NCI-H524 (cell line): ENCODE results near the gene PRKD1.
"Not testable (repeated sequence)": the region's sequence is repeated elsewhere in the genome, so short reads cannot be mapped to it uniquely, and the experiment has no call there.

Experiments used
- DNase-seq, 2 experiments: peaks; one replicate each; lab custom pipeline; 2025; lab: John Stamatoyannopoulos, UW

Gene PRKD1

DNA sequence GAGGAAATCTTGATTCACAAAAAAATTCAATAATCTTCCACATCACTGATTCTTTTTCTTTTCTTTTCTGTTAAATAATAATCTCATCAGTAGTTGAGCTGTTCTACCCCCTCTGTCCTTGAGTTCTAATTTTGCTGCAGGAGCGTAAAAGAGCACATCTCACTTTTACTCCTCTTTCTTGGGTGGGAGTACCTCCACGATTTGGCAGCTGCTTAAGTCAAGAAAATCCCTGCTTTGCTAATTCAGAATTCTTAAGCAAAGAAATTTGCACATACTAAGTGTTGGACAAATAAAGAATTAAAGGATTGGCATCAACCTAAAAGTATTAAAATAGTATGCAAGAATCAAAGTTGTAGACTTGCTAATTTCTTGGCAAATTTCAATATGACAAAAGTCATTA lies 128.8 kb downstream of the PRKD1 start:
- DNase-seq: no peak

DNA sequence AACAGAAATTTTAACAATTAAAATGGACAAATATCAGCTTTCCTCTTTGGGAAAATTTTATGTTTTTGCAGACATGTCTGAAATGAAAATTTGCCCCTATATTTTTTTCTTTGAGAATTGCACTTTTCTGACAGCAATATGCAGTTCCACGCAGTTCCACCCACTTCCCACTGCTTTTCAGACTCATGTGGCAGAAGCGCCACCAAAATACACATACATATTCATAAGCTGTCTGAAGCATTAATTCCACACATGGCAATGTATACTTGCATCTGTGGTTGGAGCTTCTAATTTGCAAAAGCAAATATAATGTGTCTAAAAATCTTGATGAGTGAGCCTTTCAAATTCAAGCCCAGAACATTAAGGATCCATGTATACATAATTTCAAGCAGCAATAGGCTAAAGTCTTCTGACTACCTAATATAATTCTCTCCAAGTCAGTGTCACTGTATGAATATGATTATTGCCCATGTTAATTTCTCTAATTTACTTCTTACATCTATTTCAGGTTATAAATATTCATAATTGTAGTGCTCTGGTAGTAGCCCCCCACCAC lies 129.5 kb downstream of the PRKD1 start:
- DNase-seq: no peak

DNA sequence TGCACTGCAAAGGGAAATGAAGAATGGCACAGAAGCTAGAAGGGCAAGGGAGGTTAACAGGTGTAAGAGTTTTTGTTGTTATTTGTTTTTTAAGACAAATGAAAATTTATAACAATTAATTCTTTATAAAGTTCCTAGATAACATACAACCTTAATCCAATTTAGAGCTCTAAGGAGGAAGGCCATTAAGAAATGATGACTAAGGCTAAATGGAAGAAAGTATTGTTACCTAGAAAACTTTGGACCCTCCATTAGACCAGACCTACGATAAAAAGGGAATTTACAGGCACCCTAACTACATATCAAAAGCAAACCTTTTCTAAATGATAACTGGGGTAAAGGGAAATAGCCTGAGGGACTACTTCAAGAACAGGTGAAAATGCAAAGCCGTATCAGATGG lies 130.8 kb downstream of the PRKD1 start:
- DNase-seq: no peak

GRCh38 chr14:29789475-29789874 lies 138.2 kb downstream of the PRKD1 start:
- no peak for DNase-seq

DNA sequence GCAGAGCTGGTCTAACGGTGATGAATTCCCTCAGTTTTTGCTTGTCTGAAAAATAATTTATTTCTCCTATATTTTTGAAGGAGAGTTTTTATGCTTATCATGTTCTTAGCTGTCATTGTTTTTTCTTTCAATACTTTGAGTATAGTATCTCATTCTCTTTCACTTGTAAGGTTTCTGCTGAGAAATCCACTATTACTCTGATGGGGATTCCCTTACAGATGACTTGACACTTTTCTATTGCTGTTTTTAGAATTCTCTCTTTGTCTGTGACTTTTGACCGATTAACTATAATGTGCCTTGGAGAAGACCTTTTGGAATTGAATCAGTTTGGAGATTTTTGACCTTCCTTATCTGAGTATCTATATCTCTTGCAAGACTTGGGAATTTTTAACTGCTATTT lies 139.6 kb downstream of the PRKD1 start:
- no peak for DNase-seq

DNA sequence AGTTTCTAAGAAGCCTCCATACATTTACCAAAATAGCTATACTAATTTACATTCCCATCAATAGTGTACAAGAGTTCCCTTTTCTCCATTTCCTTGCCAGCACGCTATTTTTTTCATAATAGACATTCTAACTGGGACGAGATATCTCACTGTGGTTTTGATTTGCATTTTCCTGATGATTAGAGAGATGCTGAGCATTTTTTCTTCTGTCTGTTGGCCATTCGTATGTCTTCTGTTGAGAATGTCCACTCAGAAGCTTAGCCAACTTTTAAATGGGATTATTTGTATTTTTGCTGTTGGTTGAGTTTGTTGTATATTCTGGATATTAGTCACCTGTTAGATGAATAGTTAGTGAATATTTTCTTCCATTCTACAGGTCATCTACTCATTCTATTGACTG lies 144.1 kb downstream of the PRKD1 start:
- no peak for DNase-seq

DNA sequence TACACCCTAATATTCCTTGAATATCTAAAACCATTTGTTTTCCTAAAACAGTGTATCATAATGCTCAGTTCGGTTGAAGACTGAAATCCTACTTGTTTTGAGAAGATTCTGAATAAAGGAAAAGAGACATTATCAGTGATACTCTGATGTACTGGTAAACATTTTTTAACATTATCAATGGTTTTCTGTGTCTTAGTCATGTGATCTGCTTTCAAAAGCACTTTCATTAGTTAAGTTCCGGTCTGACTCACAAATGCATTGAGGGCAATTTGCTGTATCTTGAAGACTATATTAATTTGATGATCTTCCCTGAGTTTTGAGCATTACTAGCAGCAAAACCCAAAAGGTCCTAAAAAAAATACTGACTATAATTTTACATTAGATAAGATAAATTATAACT lies 145.6 kb downstream of the PRKD1 start:
- DNase-seq: no peak

DNA sequence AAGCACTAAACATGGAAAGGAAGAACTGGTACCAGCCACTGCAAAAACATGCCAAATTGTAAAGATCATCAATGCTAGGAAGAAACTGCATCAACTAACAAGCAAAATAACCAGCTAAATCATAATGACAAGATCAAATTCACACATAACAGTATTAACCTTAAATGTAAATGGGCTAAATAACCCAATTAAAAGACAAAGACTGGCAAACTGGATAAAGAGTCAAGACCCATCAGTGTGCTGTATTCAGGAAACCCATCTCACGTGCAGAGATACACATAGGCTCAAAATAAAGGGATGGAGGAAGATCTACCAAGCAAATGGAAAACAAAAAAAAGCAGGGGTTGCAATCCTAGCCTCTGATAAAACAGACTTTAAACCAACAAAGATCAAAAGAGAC lies 150.5 kb downstream of the PRKD1 start:
- not testable (repeated sequence) for DNase-seq

GRCh38 chr14:29773990-29774389 lies 153.7 kb downstream of the PRKD1 start:
- DNase-seq: no peak

DNA sequence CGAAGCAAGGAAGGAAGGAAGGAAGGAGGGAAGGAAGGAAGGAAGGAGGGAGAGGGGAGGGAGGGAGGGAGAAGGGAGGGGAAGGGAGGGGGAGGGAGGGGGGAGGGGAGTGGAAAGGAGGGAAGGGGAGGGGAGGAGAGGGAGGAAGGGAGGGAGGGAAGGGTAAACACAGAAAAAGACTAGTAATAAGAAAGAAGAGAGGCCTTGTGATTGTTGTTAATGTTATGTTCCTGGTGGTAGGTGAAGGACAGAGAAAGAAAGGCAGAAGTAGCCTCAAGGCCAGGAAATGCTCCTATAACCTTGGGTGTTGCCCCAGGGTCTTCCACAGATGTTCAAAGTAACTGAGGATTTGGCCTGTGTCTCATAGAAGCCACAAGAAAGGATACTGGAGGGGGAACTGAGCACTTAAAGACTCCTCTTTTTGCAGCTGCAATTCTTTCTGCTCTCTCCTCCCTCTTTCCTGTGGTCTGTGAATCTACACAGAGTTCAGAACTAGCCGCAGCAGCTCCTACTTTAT lies 164.2 kb downstream of the PRKD1 start:
- no peak for DNase-seq

- no peak for DNase-seq
These were observed 167.9 kb downstream of the PRKD1 start for GRCh38 chr14:29759521-29760340.

- no peak for DNase-seq
These were observed 169.9 kb downstream of the PRKD1 start for GRCh38 chr14:29757711-29758233.

DNA sequence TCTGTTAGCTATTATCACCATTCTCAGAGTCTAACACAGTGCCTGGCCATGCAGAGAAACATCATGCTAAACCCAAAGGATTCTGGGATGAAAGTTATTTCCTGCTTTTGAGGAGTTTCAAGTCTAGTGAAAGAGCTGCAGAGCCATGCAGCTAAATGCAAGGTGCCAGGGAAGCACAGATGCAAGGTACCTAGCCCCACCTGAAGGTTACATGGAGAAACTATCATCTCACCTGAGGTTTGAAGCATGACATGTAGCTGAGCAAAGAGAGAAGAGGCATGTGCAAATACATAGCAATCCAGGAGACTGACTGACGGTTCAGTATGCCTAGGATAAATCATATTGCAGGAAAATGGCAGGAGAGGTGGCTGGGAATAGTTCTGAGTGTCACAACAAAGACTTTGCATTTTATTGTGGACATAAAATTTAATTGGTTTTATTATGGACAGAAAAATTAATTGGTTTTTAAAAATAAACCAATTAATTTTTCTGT lies 170.4 kb downstream of the PRKD1 start:
- DNase-seq: no peak

- DNase-seq: no peak
These were observed 171.6 kb downstream of the PRKD1 start for GRCh38 chr14:29756019-29756385.

DNA sequence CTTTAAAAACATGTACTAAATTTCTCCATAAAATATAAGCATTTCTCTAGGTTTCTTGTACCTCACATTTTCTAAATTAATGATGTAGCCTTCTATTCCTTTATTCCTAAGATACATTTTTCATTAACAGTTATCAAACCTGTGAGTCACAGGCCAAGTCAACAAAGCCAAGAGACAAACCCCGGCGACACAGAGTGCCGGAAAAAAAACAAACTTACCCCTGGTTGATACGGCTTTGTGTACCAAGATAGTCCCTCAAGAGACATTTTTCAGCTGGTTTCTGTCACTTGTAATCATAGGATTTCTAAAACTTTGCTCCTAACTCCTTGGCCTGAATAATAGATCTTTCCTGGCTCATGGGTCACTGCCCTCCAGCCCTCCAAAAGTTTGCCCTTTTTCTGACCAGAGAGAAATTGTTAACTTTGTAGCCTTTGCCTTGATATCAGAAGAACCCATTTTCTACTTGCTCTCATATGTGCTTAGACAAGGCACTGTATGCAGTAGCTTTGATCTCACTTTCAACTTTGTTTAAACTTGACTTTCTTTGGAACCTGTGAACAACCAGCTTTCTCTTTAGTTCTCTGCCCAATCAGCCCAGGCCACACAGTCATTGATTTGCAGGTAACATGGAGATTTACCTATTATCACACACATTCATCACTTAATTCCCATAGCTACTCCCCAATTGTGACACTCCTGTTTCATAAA lies 172.2 kb downstream of the PRKD1 start:
- no peak for DNase-seq

DNA sequence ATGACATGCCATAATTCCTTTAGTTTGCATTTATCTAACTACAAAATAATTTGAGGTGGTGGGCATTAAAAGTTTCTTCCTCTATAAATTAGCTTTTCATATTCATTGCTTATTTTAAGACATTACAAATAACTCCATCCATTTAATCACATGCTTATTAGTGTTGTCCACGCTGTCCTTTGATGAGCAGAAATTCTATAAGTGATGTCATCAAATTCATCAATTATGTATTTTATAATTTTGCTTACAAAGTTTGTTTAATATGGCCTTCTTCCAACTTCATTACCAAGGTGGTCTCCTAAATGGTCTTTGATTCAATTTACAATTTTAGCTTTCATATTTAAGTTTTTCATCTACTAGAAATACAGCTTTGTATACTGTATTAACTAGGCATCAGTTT lies 173.5 kb downstream of the PRKD1 start:
- DNase-seq: no peak

GRCh38 chr14:29752221-29752923 lies 175.3 kb downstream of the PRKD1 start:
- no peak for DNase-seq

- no peak for DNase-seq
These were observed 177.8 kb downstream of the PRKD1 start for GRCh38 chr14:29749829-29750228.

DNA sequence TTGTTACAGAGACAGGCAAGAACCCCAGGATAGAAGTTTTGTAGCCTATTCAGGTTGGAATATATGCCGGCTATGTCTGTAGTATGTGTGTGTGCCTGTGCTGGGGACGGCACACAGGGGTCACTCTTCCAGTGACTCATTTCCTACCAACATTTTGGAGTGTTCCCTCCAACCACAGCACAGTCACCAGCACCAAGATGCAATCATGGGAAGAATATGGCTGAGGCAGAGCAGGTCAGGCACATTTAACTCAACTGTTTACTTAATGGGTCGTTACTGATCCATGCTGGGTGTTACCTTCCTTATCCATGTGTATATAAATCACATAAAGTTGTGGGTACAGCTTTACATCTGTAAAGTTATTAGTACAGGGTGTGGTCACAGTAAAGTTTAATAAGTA lies 178.3 kb downstream of the PRKD1 start:
- no peak for DNase-seq

- no peak for DNase-seq
These were observed 181.8 kb downstream of the PRKD1 start for GRCh38 chr14:29745863-29746262.

- no peak for DNase-seq
These were observed 184.1 kb downstream of the PRKD1 start for GRCh38 chr14:29743531-29743930.

DNA sequence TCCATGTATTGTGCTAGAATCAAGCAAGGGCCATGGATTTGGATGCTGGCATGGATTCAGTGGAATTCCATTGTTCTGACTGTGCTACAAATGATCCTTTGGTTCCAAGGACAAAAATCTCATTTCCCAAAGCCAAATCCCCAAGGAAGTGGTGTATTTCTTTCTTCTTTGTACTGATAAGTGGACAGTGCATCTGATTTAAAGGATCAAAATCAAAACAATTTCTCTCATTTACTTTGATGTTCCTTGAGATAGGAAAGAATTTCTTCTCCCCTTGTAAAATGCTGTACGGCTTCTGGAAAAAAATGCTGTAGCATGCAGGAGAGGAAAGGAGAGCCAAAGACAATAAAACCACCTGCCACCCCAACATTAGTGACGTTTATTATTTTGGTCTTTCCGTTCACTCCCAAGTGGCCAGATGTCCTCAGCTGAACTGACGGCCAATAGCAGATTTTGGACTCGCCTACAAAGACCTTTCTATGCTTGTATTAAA lies 185.7 kb downstream of the PRKD1 start:
- no peak for DNase-seq
